Measurements from ENCODE around the gene C7orf25.

Gene C7orf25

DNA sequence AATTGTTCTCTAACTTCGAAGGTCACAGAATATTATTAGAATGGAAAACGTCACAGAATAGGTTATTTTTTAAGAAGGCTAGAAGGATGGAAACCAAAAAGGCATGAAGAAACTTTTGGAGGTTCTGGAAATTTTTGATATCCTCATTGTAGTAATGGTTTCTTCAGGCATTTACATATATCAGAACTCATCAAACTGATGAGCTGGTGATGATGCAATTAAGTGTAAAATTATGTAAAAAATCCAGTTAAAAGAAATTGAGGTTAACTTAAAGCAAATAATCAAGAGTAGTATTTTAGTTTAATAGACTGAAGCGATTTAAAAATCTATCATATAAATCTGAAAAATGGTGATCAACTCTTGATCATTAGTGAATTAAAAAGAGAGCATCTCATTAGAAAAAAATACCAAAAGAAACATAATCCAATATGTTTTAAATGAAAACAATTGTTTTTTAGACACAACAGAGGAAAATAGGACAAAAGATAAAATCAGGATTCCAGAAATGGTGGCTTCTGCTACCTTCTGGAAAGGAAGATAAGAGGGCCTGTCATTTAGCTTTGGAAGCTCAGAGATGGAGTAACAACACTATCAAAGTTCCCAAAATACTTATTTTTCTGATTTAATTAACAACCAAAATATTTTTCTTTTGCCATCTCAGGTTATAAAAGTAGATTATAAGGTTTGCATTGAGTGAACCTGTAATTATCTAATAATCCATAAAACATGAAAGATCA is 10.3 kb upstream of the C7orf25 start:
- no peak for DNase-seq (ENCODE audit: low read depth in 1 of 2, low spot score in 1 of 2)
- in situ Hi-C loops (cut with HindIII; ENCODE audit: low pct_unique_long_range_greater_than_20kb, low sequenced_read_pairs), result no loop called here
- no peak for TF ChIP-seq JUND (IDR thresholded peaks at IDR 0.05; ENCODE audit: low read depth)

GRCh38 chr7:42915356-42915755 is 3.5 kb upstream of the C7orf25 start:
- in situ Hi-C loops (cut with HindIII; ENCODE audit: low pct_unique_long_range_greater_than_20kb, low sequenced_read_pairs), result no loop called here
- TF ChIP-seq JUND (IDR thresholded peaks at IDR 0.05; ENCODE audit: low read depth), result no peak
- no peak for DNase-seq (ENCODE audit: low read depth in 1 of 2, low spot score in 1 of 2)

DNA sequence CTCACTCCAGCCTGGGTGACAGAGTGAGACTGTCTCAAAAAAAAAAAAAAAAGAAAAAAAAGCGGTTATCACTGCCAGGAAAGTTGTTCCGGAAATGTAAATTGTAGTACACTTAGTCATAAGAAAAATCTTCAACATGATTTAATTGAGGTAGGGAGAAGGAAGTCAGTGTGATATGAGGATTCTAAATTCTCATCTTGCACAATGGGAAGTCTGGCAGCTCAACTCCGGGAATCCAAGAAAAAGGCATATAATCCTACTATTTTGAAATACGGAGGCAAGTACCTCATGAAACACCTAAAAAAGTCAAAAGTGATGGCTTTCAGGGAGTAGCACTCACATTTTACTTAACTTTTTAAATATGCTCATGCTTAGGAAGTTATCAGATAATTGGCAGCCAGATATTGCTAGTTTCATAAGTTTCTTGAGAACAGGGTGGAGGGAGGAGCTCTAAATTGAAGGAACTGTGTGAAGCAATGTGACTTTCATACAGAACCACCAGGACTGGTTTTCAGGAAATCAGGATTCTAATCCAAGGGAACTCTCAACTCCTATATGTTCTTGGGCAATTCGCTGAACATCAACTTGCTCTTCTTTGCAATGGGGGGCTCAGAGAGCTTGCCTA is 2.7 kb upstream of the C7orf25 start:
- in situ Hi-C loops (cut with HindIII; ENCODE audit: low pct_unique_long_range_greater_than_20kb, low sequenced_read_pairs), result no loop called here
- TF ChIP-seq JUND (IDR thresholded peaks at IDR 0.05; ENCODE audit: low read depth), result no peak
- no peak for DNase-seq (ENCODE audit: low read depth in 1 of 2, low spot score in 1 of 2)

DNA sequence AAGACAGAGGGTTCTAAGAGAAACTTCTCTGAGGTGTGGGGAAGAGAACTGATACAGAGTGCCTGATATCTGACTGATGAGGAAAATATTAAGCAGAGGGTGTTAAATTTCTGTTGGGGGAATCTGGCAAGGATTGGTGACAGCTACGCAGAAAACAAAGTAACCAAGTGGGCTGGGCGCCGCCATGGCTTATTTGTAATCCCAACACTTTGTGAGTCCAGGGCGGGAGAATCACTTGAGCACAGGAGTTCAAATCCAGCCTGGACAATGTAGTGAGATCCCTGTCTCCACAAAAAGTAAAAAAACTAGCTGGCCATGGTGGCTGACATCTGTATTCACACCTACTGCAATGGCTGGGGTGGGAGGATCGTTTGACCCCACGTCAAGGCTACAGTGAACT is 2.1 kb upstream of the C7orf25 start:
- in situ Hi-C loops (cut with HindIII; ENCODE audit: low pct_unique_long_range_greater_than_20kb, low sequenced_read_pairs), result no loop called here
- no peak for TF ChIP-seq JUND (IDR thresholded peaks at IDR 0.05; ENCODE audit: low read depth)
- DNase-seq (ENCODE audit: low read depth in 1 of 2, low spot score in 1 of 2), result no peak

- no peak for DNase-seq (ENCODE audit: low read depth in 1 of 2, low spot score in 1 of 2)
- no peak for TF ChIP-seq JUND (IDR thresholded peaks at IDR 0.05; ENCODE audit: low read depth)
- in situ Hi-C loops (cut with HindIII; ENCODE audit: low pct_unique_long_range_greater_than_20kb, low sequenced_read_pairs), result no loop called here
These were observed 1.7 kb upstream of the C7orf25 start for GRCh38 chr7:42913591-42913990.

DNA sequence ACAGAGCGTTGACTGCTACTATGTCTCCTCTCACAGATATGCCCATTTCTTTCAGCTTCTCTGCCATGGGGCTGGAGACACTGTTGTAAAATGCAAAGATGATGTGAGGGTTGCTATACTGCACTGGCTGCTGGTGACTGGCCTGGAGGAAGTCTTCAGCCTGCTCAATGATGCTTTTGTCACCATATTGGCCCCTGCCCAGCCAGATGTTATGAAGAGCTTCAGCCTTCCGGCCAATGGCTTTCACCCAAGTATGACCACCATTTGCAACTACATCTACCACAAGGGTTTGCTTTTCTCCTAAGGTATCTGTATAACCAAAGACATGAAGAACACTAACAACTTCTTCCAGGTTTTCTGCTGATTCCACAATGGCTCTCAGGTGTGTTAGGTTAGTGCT is 1.6 kb downstream of the C7orf25 start:
- DNase-seq (ENCODE audit: low read depth in 1 of 2, low spot score in 1 of 2), result no peak
- no peak for TF ChIP-seq JUND (IDR thresholded peaks at IDR 0.05; ENCODE audit: low read depth)
- in situ Hi-C loops (cut with HindIII; ENCODE audit: low pct_unique_long_range_greater_than_20kb, low sequenced_read_pairs), result no loop called here

GRCh38 chr7:42907316-42907715 is 4.6 kb downstream of the C7orf25 start:
- in situ Hi-C loops (cut with HindIII; ENCODE audit: low pct_unique_long_range_greater_than_20kb, low sequenced_read_pairs), result no loop called here
- TF ChIP-seq JUND (IDR thresholded peaks at IDR 0.05; ENCODE audit: low read depth), result no peak
- no peak for DNase-seq (ENCODE audit: low read depth in 1 of 2, low spot score in 1 of 2)

DNA sequence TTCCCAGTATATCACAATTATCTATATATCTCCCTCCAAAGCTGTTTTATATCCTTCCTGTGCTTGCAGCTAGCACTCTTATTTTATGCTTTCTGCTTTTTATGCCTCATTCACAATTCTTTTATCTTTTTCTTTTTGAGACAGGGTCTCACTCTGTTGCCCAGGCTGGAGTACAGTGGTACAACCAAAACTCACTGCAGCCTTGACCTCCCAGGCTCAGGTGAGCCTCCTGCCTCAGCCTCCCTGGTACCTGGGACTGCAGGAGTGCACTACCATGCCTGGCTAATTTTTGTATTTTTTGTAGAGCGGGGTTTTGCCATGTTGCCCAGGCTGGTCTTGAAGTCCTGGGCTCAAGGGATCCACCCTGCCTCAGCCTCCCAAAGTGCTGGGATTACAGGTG is 5.7 kb downstream of the C7orf25 start:
- DNase-seq (ENCODE audit: low read depth in 1 of 2, low spot score in 1 of 2), result no peak
- in situ Hi-C loops (cut with HindIII; ENCODE audit: low pct_unique_long_range_greater_than_20kb, low sequenced_read_pairs), result no loop called here
- no peak for TF ChIP-seq JUND (IDR thresholded peaks at IDR 0.05; ENCODE audit: low read depth)

DNA sequence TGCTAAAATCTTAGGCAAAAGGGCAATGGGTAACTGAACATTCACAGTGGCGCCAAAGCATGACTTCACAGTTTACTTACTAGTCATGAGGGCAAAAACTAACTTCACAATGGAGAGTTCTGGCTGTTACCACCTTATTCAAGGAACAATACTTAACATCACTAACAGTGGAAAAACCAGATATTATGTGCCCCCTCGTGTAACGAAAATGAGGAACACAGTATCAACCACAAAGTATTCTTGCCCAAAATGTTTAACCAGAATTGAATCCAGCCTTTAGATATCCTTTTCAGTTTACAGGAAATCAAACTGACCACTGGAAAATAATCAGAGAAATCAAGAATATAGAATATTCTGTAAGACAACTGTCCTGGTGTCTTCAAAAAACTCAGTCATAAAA is 9.5 kb downstream of the C7orf25 start:
- in situ Hi-C loops (cut with HindIII; ENCODE audit: low pct_unique_long_range_greater_than_20kb, low sequenced_read_pairs), result no loop called here
- TF ChIP-seq JUND (IDR thresholded peaks at IDR 0.05; ENCODE audit: low read depth), result no peak
- DNase-seq (ENCODE audit: low read depth in 1 of 2, low spot score in 1 of 2), result no peak

DNA sequence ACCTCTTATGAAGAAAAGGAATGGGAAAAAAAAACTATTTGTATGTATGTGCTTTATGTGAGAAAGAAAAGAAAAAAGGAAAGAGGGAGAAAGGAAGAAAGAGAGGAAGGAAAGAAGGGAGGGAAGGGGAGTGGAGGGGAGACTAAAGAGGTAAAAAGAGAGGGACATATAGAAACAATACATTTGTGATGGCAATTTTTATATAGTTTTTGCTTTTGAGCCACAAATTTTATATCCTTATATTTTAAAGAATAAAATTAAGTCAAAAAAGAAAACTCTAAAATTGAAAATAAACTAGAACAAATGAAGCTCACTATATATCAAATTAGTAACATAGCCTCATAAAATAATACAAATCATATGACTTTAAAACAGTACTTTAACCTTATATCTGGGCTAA is 11.0 kb downstream of the C7orf25 start:
- TF ChIP-seq JUND (IDR thresholded peaks at IDR 0.05; ENCODE audit: low read depth), result no peak
- DNase-seq (ENCODE audit: low read depth in 1 of 2, low spot score in 1 of 2), result no peak
- in situ Hi-C loops (cut with HindIII; ENCODE audit: low pct_unique_long_range_greater_than_20kb, low sequenced_read_pairs), result no loop called here

- no peak for DNase-seq (ENCODE audit: low read depth in 1 of 2, low spot score in 1 of 2)
- TF ChIP-seq JUND (IDR thresholded peaks at IDR 0.05; ENCODE audit: low read depth), result no peak
- in situ Hi-C loops (cut with HindIII; ENCODE audit: low pct_unique_long_range_greater_than_20kb, low sequenced_read_pairs), result no loop called here
These were observed 18.3 kb downstream of the C7orf25 start for GRCh38 chr7:42893346-42894240.

DNA sequence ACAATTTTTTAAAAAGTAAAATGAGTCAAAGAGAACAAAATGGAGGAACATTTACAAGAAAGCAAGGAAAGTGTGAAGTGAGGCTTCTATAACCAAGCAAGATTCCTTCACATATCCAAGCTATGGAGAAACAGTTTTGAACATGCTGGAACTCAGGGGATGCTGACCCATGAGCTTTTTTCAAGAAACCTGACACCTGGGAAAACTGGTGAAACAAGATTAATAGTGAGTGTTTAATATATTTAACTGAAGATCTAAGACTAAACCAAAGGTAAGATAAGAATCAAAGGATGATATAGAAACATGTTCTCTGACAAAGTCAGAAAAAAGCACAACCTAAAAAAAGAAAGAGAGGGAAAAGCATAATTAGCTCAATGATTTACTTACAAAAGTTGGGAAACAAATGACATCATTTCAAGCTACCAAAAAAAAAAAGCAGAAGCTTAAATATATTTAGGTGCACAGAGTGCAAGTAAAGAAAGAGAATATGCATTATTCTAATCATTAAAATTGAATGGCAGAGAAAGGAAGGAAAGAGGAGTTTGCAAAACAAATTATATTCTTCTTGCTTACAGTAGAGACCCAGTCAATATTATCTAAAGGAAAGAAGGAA is 24.9 kb downstream of the C7orf25 start:
- no peak for TF ChIP-seq JUND (IDR thresholded peaks at IDR 0.05; ENCODE audit: low read depth)
- in situ Hi-C loops (cut with HindIII; ENCODE audit: low pct_unique_long_range_greater_than_20kb, low sequenced_read_pairs), result no loop called here
- DNase-seq (ENCODE audit: low read depth in 1 of 2, low spot score in 1 of 2), result no peak

All from T47D (cell line).